DMS79 treated with DMSO at 0.1 percent for 48 hours (cell line): ENCODE measurements around the gene IL17RA.

Source experiments
- DNase-seq: peaks from one replicate; lab custom pipeline; 2025; lab: John Stamatoyannopoulos, UW

The IL17RA gene

DNA sequence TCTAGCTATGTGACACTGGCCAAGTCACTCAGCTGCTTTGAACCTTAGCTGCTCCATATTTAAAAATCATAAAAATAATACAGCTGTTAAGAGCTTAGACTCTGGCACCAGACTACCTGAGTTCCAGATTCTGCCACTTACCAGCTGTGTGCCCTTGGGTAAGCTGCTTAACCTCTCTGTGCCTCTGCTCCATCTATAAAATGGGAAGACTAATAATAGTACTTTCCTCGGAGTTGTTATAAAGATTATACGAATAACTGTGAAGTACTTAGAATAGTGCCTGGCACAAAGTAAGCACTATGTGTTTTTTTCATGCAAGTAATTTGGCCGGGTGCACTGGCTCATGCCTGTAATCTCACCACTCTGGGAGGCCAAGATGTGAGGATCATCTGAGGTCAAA, 72.9 kb downstream of the IL17RA start:
- no peak for DNase-seq

DNA sequence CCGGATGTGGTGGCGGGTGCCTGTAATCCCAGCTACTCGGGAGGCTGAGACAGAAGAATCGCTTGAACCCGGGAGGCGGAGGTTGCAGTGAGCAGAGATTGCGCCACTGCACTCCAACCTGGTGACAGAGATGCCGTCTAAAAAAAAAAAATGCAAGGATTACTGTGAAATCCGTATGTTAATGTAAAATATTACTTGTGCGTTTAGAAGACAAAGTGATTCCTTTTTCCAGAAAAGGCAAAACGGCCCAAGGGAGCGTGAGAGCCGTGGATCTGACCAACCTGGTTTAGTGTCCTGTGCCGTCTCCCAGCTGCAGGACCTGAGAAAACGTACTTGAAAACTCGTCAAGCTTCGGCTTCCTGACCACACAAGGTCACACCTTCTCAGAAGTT, 73.4 kb downstream of the IL17RA start:
- DNase-seq, result no peak

DNA sequence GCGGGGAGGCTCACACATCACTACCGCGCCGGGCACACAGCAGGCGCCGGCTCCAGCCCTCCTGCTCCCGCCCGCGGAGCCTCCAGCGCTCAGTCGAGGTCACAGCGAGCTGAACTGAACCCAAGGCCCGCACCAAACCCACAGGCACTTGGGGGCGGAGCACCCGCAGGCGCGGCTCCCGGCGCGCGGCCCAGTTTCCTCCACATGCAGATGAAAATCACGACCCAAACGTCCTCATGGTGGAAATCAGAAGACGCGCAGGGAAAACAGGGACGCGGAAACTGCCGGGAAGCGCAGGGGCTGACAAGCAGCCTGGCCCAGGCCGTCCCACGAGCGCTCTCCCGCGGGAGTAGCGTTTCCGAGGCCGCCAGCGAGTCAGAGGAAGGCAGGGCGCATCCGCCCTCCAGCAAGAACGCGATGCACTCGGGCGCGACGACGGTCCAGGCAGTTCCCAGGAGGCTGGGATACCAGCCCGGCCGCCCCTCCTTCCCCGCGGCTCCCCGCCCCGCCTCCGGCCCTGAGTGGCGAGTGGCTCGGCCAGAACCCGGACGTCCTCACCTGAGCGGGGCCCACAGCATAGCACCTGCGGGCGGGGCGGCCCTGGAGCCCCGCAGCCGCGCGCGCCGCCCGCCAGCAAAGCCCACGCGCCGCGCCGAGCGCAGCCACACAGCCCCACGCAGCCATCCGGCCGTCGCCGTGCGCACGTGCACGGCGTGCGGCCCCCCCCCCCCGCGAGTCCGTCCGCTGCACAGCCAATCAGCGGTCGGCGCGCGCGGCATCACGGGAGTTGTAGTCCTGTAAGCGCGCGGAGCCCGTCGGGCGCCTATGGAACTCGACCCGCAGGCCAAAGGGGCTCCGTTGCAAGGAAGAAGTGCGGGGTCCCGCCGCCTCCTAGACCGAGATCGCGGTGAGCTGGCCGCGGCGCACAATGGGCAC, 74.0 kb downstream of the IL17RA start, which contains the start of gene HDHD5:
HDHD5 (minus strand) TSS at position 710 of the 936 bp plus-strand sequence; CDS start at position 684, 26 bp downstream.
- peak; percentile 48 for DNase-seq

DNA sequence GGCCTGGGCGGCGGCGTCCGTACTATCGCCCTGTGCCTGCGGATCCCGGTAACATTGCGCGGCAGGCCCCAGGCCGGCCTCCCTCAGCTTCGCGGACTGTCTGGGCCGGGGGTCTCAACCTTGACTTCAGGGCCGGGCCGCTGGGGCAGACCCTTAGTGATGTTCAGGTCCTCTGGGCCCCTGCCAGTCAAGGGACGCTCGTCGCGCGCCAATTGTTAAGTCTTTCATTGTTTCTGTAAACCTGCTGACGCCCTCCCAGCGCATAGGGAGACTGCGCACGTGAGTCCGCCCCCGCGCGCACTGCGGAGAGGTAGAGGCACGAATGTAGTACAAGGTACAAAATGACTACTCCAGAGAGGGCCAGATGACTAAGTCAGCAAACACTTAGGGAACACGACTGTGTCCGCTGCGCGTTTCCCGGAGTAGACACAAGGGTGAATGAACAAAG, 74.7 kb downstream of the IL17RA start:
- DNase-seq, result peak; percentile 11

DNA sequence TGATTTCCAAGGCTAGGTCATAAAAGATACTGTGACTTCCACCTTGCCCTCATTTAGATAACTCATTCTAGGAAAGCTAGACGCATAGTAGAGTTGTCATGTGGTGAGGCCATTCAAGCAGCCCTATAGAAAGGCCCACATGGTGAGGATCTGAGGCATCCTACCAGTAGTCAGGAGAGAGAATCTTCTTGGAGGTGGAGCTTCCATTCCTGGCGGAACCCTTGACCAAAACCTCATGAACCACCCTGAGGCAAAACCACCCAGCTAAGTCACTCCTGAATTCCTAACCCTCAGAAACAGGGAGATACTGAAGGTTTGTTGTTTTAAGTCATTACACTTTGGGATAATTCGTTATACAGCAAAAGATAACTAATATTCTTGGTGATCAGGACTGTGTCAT, 77.2 kb downstream of the IL17RA start:
- no peak for DNase-seq

DNA sequence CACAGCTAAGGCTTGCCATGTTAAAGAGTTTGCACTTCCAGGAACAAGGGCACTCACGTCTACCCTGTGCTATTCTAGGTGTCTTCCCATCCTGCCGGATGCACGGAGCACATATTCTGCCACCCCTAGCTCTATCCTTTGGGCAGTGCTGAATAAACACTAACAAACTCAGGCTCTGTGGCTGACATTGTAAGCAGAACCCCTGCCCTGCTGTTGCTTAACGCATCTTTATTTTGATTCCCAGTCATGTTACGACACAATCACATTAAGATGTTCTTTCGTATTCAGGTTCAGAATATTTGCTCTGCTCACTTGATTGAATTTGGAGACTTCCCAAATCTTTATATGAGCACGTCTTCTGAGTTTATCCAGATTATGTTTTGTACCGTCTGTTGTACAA, 77.9 kb downstream of the IL17RA start:
- DNase-seq, result no peak

DNA sequence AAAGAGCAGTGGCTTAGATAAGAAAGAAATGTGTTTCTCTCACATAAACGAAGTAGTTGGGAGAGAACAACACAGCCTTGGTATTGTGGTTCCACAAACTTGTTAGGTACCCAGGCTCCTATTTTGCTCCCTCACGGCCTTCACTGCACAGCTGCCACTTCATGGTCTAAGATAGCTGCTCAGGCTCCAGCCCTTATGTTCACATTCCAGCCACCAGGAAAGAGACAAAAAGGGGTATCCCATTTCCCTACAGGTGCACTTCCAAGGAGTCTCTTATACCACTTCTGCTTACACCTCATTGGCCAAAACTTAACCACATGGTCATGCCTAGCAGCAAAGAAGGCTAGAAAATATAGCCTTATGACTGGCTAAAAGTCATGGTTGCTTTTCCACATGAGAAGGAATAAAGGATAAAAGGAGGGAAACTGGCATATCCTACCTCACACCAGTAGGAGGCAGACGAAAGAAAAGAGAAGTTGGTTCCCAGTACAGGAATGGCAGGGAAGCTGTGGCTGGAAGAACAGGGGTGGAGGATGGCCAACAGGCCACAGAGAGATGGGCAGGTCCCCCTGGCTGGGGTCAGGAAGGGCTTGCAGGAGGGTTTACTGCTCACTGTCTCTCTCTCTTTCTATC, 79.7 kb downstream of the IL17RA start:
- DNase-seq, result no peak
